HG02623 (cell line): ENCODE data around the gene MTFP1.
"Not testable (repeated sequence)": the region's sequence is repeated elsewhere in the genome, so short reads cannot be mapped to it uniquely, and the experiment has no call there.

Source experiments
- ATAC-seq: cut with Tn5 transposase; IDR thresholded peaks from one replicate; pipeline ENCODE4 v1.9.1; 2021; ENCODE audit warnings: moderate library complexity; ENCODE audit not compliant: unreplicated experiment

Gene MTFP1

DNA sequence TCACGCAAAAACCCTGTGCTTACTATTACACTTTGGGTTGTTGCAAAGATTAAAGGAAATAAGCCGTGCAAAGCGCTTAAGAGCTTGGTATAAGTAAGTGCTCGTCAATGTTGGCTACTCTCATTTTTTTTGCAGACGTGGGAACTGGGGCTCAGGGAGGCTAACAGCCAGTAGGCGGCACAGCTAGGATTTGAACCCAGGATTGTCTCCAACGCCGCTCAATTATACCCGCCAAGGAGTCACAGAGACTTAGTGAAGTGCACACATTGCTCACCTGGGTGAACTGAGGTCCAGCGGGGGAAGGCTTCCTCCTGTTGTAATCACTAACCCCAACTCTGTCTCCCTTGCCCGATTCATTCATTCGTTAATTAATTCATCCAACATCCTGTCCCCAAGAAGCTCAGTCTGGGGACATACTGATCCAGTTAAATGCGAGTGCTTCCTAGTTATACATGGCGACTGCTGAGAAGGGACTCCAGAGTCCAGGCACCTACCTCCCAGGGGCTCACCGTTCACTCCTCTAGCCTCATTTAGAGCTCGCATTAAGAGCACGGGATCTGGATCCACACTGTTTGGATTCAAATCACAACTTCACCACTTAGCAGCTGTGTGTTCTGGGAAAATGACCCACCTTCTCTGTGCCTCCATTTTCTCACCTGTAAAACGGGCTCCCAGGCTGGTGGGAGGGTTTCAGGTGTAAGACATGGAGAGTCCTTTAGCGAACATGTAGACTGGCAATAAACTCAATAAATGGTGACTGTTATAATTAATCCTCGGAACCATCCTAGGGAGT is 838 bp upstream of the MTFP1 start:
- ATAC-seq = no peak

GRCh38 chr22:30425327-30425615 is 297 bp upstream of the MTFP1 start:
- ATAC-seq = no peak

- no peak for ATAC-seq
Observed at GRCh38 chr22:30426388-30427353, 1.1 kb downstream of the MTFP1 start.

- ATAC-seq = no peak
Observed at GRCh38 chr22:30427871-30428270, 2.3 kb downstream of the MTFP1 start.

- ATAC-seq = no peak
Observed at GRCh38 chr22:30429887-30430286, 4.3 kb downstream of the MTFP1 start.

DNA sequence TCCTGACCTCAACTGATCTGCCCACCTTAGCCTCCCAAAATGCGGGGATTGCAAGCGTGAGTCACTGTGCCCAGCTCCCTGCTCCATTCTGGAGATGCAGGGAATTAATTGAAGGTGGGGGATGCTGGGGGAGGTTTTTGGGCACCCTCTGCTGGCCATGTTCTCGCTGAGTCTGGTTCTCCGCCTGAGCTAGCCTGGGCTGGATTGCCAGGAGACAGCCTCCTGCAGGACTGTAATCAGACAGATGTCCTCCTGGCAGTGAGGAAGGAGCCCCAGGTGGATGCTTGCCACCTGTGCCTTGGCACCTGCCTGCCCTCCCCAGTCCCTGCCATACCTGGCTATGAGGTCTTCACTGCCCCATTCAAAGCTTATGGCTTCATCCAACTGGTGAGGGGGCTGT is 5.4 kb downstream of the MTFP1 start:
- no peak for ATAC-seq

- no peak for ATAC-seq
Observed at GRCh38 chr22:30432096-30432495, 6.5 kb downstream of the MTFP1 start.

GRCh38 chr22:30432520-30432919 is 7.0 kb downstream of the MTFP1 start:
- ATAC-seq = no peak

- no peak for ATAC-seq
Observed at GRCh38 chr22:30433227-30433626, 7.7 kb downstream of the MTFP1 start.

- no peak for ATAC-seq
Observed at GRCh38 chr22:30433773-30434172, 8.2 kb downstream of the MTFP1 start.

GRCh38 chr22:30434843-30435242 is 9.3 kb downstream of the MTFP1 start:
- no peak for ATAC-seq

- ATAC-seq = no peak
Observed at GRCh38 chr22:30435674-30436126, 10.1 kb downstream of the MTFP1 start.

DNA sequence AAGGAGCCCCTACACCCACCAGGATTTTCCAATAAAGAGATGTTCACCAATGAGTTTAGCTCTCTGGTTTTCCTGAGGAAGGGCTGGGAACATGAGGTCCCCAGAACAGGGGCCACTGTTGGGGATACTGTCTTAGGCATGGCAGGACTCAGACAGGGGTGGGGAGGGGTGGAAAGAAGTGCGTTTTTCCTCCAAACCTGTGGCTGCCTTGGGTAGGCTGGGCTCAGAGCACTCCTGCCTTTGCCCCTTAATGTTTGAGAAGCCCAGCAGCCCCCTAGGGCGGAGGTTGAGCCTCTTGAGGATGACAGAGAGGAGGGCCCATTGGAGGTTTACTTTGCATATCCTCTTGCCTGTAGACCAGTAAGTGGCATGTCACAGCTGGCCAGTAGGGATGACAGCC is 10.6 kb downstream of the MTFP1 start:
- ATAC-seq = no peak

DNA sequence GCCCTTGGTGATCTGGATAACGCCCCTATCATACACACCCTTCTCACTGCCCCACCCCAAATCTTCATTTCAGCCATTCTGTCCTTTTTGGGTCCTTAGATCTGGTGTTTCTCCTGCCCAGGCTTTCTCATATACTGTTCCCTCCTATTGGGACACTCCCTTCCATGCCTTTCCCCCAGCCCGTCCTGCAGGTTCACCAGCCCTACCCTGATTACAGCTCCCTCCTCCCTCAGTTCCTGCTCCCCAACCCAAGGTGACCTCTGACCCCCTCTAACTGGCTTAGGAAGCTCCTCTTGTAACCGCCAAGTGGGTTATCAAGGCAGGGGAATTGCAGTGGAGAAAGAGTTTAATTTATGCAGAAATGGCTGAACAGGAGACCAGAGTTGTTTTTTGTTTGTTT is 13.0 kb downstream of the MTFP1 start:
- no peak for ATAC-seq

GRCh38 chr22:30439226-30439625 is 13.7 kb downstream of the MTFP1 start:
- no peak for ATAC-seq

DNA sequence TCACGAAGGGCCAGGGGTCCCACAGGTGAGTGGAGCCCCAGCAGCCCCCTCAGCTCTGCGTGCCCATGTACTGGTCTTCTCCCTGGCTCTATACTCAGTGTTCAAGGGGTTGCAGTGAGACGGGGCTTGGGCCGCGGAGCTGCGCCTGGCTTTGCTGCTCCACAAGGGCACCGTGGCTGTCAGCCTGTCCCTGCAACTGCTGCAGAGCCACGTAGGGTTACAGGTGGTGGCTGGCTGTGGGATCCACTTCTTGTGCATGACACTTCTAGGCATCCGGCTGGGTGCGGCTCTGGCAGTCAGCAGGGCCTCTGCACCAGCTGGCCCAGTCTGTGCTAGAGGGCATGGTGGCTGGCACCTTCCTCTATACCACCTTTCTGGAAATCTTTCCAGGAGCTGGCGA is 14.3 kb downstream of the MTFP1 start:
- ATAC-seq = no peak

DNA sequence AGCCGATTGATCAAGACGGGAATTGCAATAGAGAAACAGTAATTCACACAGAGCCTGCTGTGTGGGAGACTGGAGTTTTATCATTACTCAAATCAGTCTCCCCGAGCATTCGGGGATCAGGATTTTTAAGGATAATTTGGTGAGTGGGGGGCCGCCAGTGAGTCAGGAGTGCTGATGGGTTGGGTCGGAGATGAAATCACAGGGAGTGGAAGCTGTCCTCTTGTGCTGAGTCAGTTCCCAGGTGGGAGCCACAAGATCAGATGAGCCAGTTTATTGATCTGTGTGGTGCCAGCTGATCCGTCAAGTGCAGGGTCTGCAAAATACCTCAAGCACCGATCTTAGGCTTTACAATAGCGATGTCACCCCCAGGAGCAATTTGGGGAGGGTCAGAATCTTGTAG is 15.5 kb downstream of the MTFP1 start:
- ATAC-seq = no peak

GRCh38 chr22:30444632-30445437 is 19.3 kb downstream of the MTFP1 start:
- ATAC-seq = no peak

- no peak for ATAC-seq
Observed at GRCh38 chr22:30445438-30446145, 20.0 kb downstream of the MTFP1 start.

- ATAC-seq = no peak
Observed at GRCh38 chr22:30447656-30448055, 22.1 kb downstream of the MTFP1 start.

DNA sequence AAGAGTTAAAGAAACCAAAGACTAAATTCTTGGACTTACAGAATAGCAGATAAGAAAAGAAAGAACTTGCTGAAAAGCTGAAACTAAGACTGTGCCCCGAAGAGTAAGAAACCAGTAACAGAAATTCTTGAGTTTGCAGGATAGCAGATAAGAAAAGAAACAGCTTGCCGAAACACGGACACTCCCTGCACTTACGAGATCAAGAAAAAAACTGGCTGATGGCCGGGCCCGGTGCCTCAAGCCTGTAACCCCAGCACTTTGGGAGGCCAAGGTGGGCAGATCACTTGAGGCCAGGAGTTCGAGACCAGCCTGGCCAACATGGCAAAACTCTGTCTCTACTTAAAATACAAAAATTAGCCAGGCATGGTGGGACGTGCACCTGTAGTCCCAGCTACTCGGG is 25.9 kb downstream of the MTFP1 start:
- not testable (repeated sequence) for ATAC-seq
